Fibroblast of pulmonary artery (primary cell): ENCODE measurements around the gene OCRL.
A peak's percentile ranks its signal among the peaks of the same experiment; 100 is the strongest.

Source experiments
- DNase-seq: peaks from one replicate; pipeline ENCODE4 v3.0.0-alpha.2; 2010; ENCODE audit warnings: low read depth
- H3K4me3 ChIP-seq: replicated peaks from 2 replicates; pipeline ENCODE4 v1.5.1; 2011; ENCODE audit warnings: low read depth, mild to moderate bottlenecking, control low read depth, low read length, moderate library complexity
- TF ChIP-seq, protein P1 (sequence below): IDR thresholded peaks from 2 replicates; pipeline ENCODE4 v1.5.1; 2011; ENCODE audit warnings: mild to moderate bottlenecking, control low read depth, low read length, inconsistent platforms; ENCODE audit errors: missing control alignments

The OCRL gene

GRCh38 chrX:129523079-129523911, 16.8 kb upstream of the OCRL start, which contains the start of gene SMARCA1:
TSS of gene SMARCA1 (minus strand) at chrX:129523490. CDS start at chrX:129523370, 120 bp downstream.
- TF ChIP-seq, protein P1, sequence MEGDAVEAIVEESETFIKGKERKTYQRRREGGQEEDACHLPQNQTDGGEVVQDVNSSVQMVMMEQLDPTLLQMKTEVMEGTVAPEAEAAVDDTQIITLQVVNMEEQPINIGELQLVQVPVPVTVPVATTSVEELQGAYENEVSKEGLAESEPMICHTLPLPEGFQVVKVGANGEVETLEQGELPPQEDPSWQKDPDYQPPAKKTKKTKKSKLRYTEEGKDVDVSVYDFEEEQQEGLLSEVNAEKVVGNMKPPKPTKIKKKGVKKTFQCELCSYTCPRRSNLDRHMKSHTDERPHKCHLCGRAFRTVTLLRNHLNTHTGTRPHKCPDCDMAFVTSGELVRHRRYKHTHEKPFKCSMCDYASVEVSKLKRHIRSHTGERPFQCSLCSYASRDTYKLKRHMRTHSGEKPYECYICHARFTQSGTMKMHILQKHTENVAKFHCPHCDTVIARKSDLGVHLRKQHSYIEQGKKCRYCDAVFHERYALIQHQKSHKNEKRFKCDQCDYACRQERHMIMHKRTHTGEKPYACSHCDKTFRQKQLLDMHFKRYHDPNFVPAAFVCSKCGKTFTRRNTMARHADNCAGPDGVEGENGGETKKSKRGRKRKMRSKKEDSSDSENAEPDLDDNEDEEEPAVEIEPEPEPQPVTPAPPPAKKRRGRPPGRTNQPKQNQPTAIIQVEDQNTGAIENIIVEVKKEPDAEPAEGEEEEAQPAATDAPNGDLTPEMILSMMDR: no peak
- DNase-seq: peak; percentile 69
- peak within 1 kb of the TSS; percentile 74 for H3K4me3 ChIP-seq

GRCh38 chrX:129524250-129524850, 15.7 kb upstream of the OCRL start:
- TF ChIP-seq, protein P1: no peak
- H3K4me3 ChIP-seq: no peak overlapping the region
- DNase-seq: no peak

- DNase-seq: no peak
- H3K4me3 ChIP-seq: no peak overlapping the region
- TF ChIP-seq, protein P1: no peak
These were observed 14.9 kb upstream of the OCRL start for GRCh38 chrX:129525162-129525561.

DNA sequence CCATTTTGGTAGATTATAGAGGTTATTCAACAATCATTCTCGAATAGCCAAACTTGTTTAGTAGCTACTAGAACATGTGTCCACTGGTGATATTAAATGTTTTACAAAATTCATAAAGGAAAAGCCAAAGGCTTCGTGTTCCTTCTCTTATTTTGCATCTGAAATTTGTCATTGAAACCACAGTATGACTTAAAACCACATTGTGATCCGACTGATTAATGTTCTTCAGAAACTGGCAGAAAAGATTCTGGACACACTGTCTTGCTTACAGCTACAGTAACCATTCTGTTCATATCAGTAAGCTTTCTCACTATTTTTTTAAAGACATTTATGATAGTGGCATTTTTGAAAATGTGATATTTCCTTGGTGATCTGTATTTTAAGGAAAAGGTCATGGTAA, 14.2 kb upstream of the OCRL start:
- TF ChIP-seq, protein P1: no peak
- no peak overlapping the region for H3K4me3 ChIP-seq

GRCh38 chrX:129529685-129530281, 10.3 kb upstream of the OCRL start:
- DNase-seq: peak; percentile 56
- TF ChIP-seq, protein P1: no peak
- H3K4me3 ChIP-seq: no peak overlapping the region

More for the DNA sequence above, 14.2 kb upstream of the OCRL start:
- DNase-seq: no peak

GRCh38 chrX:129530410-129530809, 9.6 kb upstream of the OCRL start:
- TF ChIP-seq, protein P1: no peak
- DNase-seq: no peak
- H3K4me3 ChIP-seq: no peak overlapping the region
